Astrocyte (in vitro differentiated cells and primary cell): Measurements from ENCODE around the gene ARHGEF40. TPM values are rescaled to one million over a fixed set of nuclear protein-coding genes. Genes with fewer than 3 reads are reported as not detected.
A peak's percentile ranks its signal among the peaks of the same experiment; 100 is the strongest.

ENCODE experiments used
- DNase-seq: peaks from one replicate; pipeline ENCODE4 v3.0.0-alpha.2; 2010; ENCODE audit warnings: low read depth
- FAIRE-seq: peaks from 2 replicates; lab custom pipeline; 2011; peaks lifted over from hg19 to GRCh38; lab: Jason Lieb, UNC
- H2AFZ ChIP-seq: 2 replicates; pipeline ENCODE4 v1.6.0; 2012; ENCODE audit warnings: low read depth, low read length, inconsistent platforms
- H3K27ac ChIP-seq: 2 replicates; pipeline ENCODE4 v1.5.1; 2011; ENCODE audit warnings: low read depth, low read length, inconsistent platforms
- H3K27me3 ChIP-seq: 2 replicates; pipeline ENCODE4 v1.6.0; 2011; ENCODE audit warnings: low read length, inconsistent platforms; ENCODE audit not compliant: insufficient read depth
- H3K36me3 ChIP-seq: 2 replicates; pipeline ENCODE4 v1.5.1; 2011; ENCODE audit warnings: low read length, inconsistent platforms; ENCODE audit not compliant: insufficient read depth
- H3K4me1 ChIP-seq: 2 replicates; pipeline ENCODE4 v1.5.1; 2011; ENCODE audit warnings: low read length, inconsistent platforms; ENCODE audit not compliant: insufficient read depth
- H3K4me2 ChIP-seq: 2 replicates; pipeline ENCODE4 v1.6.0; 2012; ENCODE audit warnings: low read length, inconsistent platforms
- H3K4me3 ChIP-seq: 2 replicates; pipeline ENCODE4 v1.5.1; 2011; ENCODE audit warnings: low read depth, mild to moderate bottlenecking, low read length, inconsistent platforms; ENCODE audit not compliant: insufficient read depth
- H3K79me2 ChIP-seq: 2 replicates; pipeline ENCODE4 v1.6.0; 2012; ENCODE audit warnings: mild to moderate bottlenecking, low read length, inconsistent platforms; ENCODE audit not compliant: insufficient read depth
- H3K9ac ChIP-seq: 2 replicates; pipeline ENCODE4 v1.6.0; 2012; ENCODE audit warnings: mild to moderate bottlenecking, low read length, inconsistent platforms
- H3K9me3 ChIP-seq: 2 replicates; pipeline ENCODE4 v1.5.1; 2012; ENCODE audit warnings: low read depth, mild to moderate bottlenecking, low read length, inconsistent platforms; ENCODE audit not compliant: insufficient read depth
- H4K20me1 ChIP-seq: 2 replicates; pipeline ENCODE4 v1.6.0; 2012; ENCODE audit warnings: low read length, inconsistent platforms; ENCODE audit not compliant: insufficient read depth
- H3K27ac Mint-ChIP-seq: one replicate; pipeline ENCODE4 v1.8.0; 2021; ENCODE audit warnings: mild to moderate bottlenecking, mixed read lengths; ENCODE audit not compliant: unreplicated experiment
- H3K27me3 Mint-ChIP-seq: one replicate; pipeline ENCODE4 v1.8.0; 2021; ENCODE audit warnings: low read depth, mixed read lengths; ENCODE audit not compliant: unreplicated experiment
- H3K36me3 Mint-ChIP-seq: one replicate; pipeline ENCODE4 v1.8.0; 2021; ENCODE audit warnings: low read depth, mixed read lengths; ENCODE audit not compliant: unreplicated experiment
- H3K4me1 Mint-ChIP-seq: one replicate; pipeline ENCODE4 v1.8.0; 2021; ENCODE audit warnings: low read depth, mixed read lengths; ENCODE audit not compliant: unreplicated experiment
- H3K4me3 Mint-ChIP-seq: one replicate; pipeline ENCODE4 v1.8.0; 2021; ENCODE audit warnings: mild to moderate bottlenecking, moderate library complexity, mixed read lengths; ENCODE audit not compliant: unreplicated experiment
- H3K9me3 Mint-ChIP-seq: one replicate; pipeline ENCODE4 v1.8.0; 2021; ENCODE audit warnings: mild to moderate bottlenecking, mixed read lengths; ENCODE audit not compliant: unreplicated experiment
- EZH2 ChIP-seq: IDR thresholded peaks from 2 replicates; pipeline ENCODE4 v1.6.1; 2012; ENCODE audit warnings: mild to moderate bottlenecking, low read length, inconsistent platforms; ENCODE audit not compliant: insufficient read depth
- total RNA-seq: library from RNA; stranded (reverse); gene quantifications from 2 replicates; pipeline ENCODE4 v1.2.1, GENCODE V29; 2021
- TF ChIP-seq, protein P1 (sequence below): IDR thresholded peaks from 2 replicates; pipeline ENCODE4 v1.5.1; 2011; ENCODE audit warnings: low read depth, mild to moderate bottlenecking, inconsistent platforms, low read length, moderate library complexity; ENCODE audit not compliant: insufficient read depth

Gene ARHGEF40
- total RNA-seq, 1 donor from 2014 or later: 99.9 TPM

DNA sequence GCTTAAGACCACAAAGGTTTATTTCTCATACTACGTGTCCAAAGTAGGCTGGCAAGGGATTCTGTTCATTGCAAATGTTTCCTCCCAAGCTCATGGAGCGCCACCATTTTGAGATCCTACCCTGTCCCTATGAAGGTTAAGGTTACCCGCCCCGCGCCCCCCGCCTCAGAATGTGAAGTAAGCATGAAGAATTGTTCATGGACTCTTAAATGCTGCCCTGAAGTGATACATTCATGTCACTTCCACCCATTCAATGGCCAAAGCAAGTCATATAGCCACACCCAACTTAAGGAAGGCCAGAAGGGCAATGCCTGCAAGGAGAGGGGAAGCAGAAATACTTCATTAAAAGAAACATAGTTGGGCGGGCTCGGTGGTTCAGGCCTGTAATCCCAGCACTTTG is 35.0 kb downstream of the ARHGEF40 start:
- H3K9ac ChIP-seq: no peak overlapping the region
- H3K36me3 ChIP-seq: no peaks in the 10 kb centered on the region
- no peak overlapping the region for H3K4me2 ChIP-seq
- no peaks in the 10 kb centered on the region for H4K20me1 ChIP-seq
- no peak overlapping the region for H3K4me3 ChIP-seq
- no peak overlapping the region for H3K27ac Mint-ChIP-seq
- H3K36me3 Mint-ChIP-seq: no peaks in the 10 kb centered on the region
- H3K4me1 ChIP-seq: peaks cover 25% of the 10 kb centered on the region
- H3K79me2 ChIP-seq: no peaks in the 10 kb centered on the region
- FAIRE-seq (no peak), DNase-seq (no peak)
- H3K9me3 Mint-ChIP-seq: no peaks in the 10 kb centered on the region
- no peak overlapping the region for H3K27ac ChIP-seq
- no peaks in the 10 kb centered on the region for H3K9me3 ChIP-seq
- no peaks in the 10 kb centered on the region for H3K27me3 ChIP-seq
- H3K27me3 Mint-ChIP-seq: no peaks in the 10 kb centered on the region
- peaks cover 50% of the 10 kb centered on the region for H3K4me1 Mint-ChIP-seq
- TF ChIP-seq EZH2: no peak
- TF ChIP-seq, protein P1, sequence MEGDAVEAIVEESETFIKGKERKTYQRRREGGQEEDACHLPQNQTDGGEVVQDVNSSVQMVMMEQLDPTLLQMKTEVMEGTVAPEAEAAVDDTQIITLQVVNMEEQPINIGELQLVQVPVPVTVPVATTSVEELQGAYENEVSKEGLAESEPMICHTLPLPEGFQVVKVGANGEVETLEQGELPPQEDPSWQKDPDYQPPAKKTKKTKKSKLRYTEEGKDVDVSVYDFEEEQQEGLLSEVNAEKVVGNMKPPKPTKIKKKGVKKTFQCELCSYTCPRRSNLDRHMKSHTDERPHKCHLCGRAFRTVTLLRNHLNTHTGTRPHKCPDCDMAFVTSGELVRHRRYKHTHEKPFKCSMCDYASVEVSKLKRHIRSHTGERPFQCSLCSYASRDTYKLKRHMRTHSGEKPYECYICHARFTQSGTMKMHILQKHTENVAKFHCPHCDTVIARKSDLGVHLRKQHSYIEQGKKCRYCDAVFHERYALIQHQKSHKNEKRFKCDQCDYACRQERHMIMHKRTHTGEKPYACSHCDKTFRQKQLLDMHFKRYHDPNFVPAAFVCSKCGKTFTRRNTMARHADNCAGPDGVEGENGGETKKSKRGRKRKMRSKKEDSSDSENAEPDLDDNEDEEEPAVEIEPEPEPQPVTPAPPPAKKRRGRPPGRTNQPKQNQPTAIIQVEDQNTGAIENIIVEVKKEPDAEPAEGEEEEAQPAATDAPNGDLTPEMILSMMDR: no peak
- H3K4me3 Mint-ChIP-seq: no peak overlapping the region
- no peak overlapping the region for H2AFZ ChIP-seq

DNA sequence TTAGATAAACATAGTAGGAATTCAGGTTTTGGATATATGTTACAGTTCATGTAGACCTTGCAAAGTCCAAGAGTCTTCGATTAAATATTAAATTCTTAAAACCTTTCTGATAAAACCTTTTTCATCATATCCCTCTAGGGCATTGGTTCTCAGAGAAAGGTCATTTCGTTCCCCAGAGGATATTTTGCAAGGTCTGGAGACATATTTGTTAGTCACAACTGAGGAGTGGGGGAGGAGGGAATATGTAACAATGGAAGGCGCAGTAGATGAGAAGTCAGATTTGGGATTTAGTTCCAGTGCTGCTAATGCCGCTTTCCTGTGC is 36.0 kb downstream of the ARHGEF40 start:
- Histone ChIP-seq H3K4me1 (peaks cover 25% of the 10 kb centered on the region), H3K36me3 (no peaks in the 10 kb centered on the region), H3K4me2 (peak overlapping the region; percentile 50), H4K20me1 (no peaks in the 10 kb centered on the region), H3K4me3 (no peak overlapping the region), H3K79me2 (no peaks in the 10 kb centered on the region), H2AFZ (peak overlapping the region; percentile 69), H3K9me3 (no peaks in the 10 kb centered on the region), H3K9ac (peak overlapping the region; percentile 26), H3K27me3 (no peaks in the 10 kb centered on the region), H3K27ac (no peak overlapping the region)
- Mint-ChIP-seq H3K36me3 (no peaks in the 10 kb centered on the region), H3K9me3 (no peaks in the 10 kb centered on the region), H3K4me3 (peak overlapping the region; percentile 66), H3K27me3 (no peaks in the 10 kb centered on the region), H3K4me1 (peaks cover 46% of the 10 kb centered on the region), H3K27ac (peak overlapping the region; percentile 79)
- no peak for DNase-seq
- TF ChIP-seq, protein P1: no peak
- TF ChIP-seq EZH2: no peak
- FAIRE-seq: no peak

DNA sequence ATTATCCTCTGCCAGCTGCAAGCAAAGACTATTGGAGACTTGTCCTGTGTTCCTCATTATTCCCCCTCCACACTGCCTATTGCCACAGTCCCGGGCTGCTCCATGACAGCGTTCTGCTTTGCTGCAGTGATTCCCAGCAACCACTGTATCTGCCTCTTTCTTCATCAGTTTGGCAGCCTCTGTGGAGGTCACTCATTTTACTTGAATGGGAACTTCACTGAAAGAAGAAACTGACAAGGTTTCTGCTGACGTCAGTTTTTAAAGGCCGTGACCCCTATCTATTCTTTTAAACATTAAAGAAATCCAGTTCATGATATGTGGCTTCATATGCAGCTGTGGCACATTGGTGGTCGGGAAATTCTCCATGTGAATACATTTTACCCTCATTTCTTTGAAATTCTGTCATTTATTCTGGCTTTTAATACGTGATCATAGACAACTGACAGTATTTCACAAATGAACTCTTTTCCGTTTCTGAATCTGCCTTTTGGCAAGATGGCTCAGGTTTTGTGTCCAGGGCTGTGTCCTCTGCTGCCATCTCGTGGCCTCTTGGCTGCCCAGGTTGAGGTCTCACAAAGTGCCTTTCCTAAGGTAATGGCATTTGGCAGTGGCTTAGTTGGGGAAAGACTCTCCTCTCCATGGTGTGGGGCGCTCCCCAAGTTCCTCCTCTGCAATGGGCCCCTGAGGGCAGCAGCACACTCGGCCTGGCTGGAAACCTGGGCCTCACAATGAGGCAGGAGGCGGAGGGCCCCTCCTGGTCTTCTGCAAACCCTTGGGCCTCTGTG is 36.6 kb downstream of the ARHGEF40 start:
- H3K4me3 ChIP-seq: peak overlapping the region; percentile 13
- H3K36me3 ChIP-seq: no peaks in the 10 kb centered on the region
- peak; percentile 57 for DNase-seq

More for the DNA sequence above, 36.6 kb downstream of the ARHGEF40 start:
- peak overlapping the region; percentile 69 for H2AFZ ChIP-seq
- FAIRE-seq: no peak
- no peaks in the 10 kb centered on the region for H3K27me3 Mint-ChIP-seq
- H3K9me3 ChIP-seq: no peaks in the 10 kb centered on the region
- peak overlapping the region; percentile 50 for H3K4me2 ChIP-seq
- peak overlapping the region; percentile 28 for H3K27ac ChIP-seq
- peaks cover 42% of the 10 kb centered on the region for H3K4me1 Mint-ChIP-seq
- no peaks in the 10 kb centered on the region for H3K79me2 ChIP-seq
- H3K36me3 Mint-ChIP-seq: no peaks in the 10 kb centered on the region
- H3K27me3 ChIP-seq: no peaks in the 10 kb centered on the region
- no peaks in the 10 kb centered on the region for H4K20me1 ChIP-seq
- H3K9ac ChIP-seq: peak overlapping the region; percentile 26
- H3K4me1 ChIP-seq: peaks cover 25% of the 10 kb centered on the region
- peak overlapping the region; percentile 66 for H3K4me3 Mint-ChIP-seq
- no peaks in the 10 kb centered on the region for H3K9me3 Mint-ChIP-seq
- no peak for TF ChIP-seq EZH2
- TF ChIP-seq, protein P1: peak; percentile 95
- H3K27ac Mint-ChIP-seq: peak overlapping the region; percentile 79
